Measurements from ENCODE around the gene LSM7. TPM values are rescaled to one million over a fixed set of nuclear protein-coding genes. Genes with fewer than 3 reads are reported as not detected.

LSM7 gene
- total RNA-seq, 4 donors from 2014 or later = 51.8 to 95.7 (median 71.9) TPM

GRCh38 chr19:2339644-2340310 lies 11.4 kb upstream of the LSM7 start:
- no peak for TF ChIP-seq CTCF (IDR thresholded peaks at IDR 0.05; ENCODE audit: low read depth)

GRCh38 chr19:2338751-2339643 lies 10.6 kb upstream of the LSM7 start:
- no peak for TF ChIP-seq CTCF (IDR thresholded peaks at IDR 0.05; ENCODE audit: low read depth)

- no peak for TF ChIP-seq CTCF (IDR thresholded peaks at IDR 0.05; ENCODE audit: low read depth)
These were observed 9.7 kb upstream of the LSM7 start for GRCh38 chr19:2338055-2338615.

GRCh38 chr19:2337329-2337707 lies 8.9 kb upstream of the LSM7 start:
- no peak for TF ChIP-seq CTCF (IDR thresholded peaks at IDR 0.05; ENCODE audit: low read depth)

GRCh38 chr19:2336528-2337328 lies 8.3 kb upstream of the LSM7 start:
- TF ChIP-seq CTCF (IDR thresholded peaks at IDR 0.05; ENCODE audit: low read depth) = no peak

GRCh38 chr19:2335848-2336247 lies 7.5 kb upstream of the LSM7 start:
- no peak for TF ChIP-seq CTCF (IDR thresholded peaks at IDR 0.05; ENCODE audit: low read depth)

All from subcutaneous adipose tissue (tissue), 4 donors.